HG02970 (cell line): ENCODE measurements around the gene NEK5.

Experiments used
- ATAC-seq: cut with Tn5 transposase; IDR thresholded peaks from one replicate; pipeline ENCODE4 v1.9.1; 2021; ENCODE audit warnings: mild to moderate bottlenecking, moderate library complexity, moderate number of reproducible peaks; ENCODE audit not compliant: unreplicated experiment, low FRiP score

NEK5 gene

DNA sequence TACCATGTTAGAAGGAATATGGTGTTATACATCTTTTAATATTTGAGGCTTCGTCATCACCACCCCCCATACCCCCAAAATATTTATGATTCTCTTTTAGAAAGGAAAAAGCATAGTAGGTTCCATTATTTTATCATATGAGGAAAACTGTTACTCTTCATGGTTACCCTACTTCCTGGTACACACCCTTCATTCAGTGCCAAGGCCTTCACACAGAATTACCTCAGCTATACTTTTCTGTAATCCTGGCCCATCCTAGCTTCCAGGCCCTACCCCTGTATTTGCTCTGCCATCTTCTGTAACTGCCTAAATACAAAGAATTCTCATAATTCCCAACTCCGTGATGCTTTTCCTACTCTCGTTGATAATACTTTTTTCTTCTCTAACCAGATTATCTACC is 108.7 kb downstream of the NEK5 start:
- ATAC-seq = no peak

DNA sequence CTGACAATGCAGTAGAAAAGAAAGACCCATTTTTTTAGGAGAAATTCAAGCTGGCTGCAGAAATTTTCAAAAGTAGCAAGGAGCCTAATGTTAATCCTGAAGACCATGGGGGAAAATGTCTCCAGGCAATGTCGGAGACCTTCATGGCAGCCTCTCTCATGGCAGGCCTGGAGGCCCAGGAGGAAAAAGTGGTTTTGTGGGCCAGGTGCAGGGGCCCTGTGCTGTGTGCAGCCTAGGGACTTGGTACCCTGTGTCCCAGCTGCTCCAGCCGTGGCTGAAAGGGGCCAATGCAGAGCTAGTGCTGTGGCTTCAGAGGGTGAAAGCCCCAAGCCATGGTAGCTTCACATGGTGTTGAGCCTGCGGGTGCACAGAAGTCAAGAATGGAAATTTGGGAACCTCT is 112.6 kb downstream of the NEK5 start:
- no peak for ATAC-seq

DNA sequence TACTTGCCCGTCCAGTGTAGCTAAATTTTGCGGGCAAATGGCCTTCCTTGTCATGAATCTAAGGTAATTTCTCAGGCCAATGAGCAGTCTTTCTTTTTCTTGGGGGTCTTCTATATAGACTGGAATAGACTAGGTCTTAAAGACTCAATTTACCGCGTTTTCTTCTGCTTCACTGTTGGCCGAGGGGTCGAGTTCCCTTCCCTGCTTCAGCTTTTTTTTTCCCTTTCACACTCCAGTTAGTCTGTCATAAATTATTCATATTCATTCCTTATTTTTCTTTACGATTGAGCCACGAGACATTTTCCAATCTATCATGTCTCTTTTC is 116.4 kb downstream of the NEK5 start:
- ATAC-seq = no peak

DNA sequence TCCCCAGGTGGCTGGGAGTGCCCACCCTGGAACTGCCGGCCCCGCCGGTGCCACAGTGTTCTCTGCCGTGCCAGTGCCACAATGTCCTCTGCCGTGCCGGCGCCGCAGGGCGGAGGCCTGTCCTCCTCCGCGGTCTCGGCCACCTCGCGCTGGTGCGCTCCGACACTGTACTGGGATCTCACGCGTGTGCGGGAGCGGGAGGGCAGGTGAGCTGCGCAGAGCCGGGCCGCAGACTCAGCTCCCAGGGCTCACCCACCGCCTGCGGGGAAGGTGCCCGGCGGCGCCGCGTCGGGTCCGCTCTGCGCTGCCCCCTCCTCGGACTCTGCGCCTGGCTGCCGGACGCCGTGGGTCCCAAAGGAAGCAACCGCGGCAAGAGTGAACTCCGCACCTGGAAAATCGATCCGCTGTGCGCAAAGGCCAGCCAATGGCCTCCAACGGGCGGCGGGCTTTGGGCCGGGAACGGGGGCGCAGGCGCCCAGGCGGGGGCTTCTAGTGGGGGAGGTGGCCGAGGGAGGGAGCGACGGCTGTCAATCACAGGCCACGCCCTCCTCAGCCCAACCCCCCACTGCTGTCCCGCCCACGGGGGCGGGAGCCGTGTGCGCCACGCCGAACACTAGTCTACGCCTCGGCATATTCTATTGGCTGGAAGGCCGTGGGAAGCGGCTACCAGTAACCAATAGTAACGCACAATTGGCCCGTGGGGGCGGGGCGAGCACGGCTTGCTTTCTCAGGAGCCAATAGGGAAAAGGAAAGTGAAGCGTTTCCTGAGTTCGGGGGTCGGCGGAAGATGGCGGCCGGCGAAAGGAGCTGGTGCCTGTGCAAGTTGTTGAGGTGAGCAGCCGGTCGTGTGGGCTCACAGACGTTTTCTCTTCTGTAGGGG is 117.0 kb downstream of the NEK5 start, which contains the start of gene ALG11:
ALG11 (plus strand) TSS at position 767 of the 880 bp plus-strand sequence; CDS start at position 788, 21 bp downstream.
- ATAC-seq = peak; percentile 99

DNA sequence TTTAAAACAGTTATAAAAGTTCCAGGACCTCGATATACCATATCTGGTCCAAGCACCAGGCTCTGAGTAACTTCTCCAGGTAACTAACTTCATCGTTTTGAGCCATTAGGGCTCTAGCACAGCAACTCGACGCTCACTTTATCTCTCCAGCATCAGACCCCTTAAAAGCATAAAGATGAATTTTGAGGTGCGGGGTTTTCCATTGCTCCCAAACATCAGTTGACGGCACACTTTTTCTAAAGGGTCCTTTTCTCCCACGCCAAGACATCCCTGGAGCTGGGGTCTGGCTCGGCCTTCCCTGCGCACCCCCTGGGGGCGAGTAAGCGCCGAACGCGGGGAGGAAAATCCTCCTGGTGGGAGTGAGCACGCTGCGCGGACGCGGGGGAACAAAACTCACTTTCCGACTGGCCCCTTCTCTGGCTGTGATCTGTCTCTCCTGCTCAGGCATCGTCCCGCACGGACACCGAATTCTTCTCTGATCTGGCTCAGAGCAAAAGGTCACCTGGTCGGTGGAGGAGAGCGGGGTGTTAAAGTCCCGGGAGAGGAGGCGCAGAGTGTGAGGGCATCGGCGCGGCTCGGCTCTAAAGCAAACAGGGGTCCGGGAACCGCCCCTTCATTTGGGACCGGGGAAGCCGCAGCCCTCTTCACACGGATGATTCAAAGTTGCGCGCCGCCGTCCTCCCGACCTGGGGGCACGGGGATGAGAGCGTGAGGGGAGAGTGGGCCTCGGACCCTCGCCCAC is 117.8 kb downstream of the NEK5 start, which contains the start of gene ATP7B:
ATP7B (minus strand) TSS at position 561 of the 742 bp plus-strand sequence; CDS start at position 448, 113 bp downstream.
- no peak for ATAC-seq

DNA sequence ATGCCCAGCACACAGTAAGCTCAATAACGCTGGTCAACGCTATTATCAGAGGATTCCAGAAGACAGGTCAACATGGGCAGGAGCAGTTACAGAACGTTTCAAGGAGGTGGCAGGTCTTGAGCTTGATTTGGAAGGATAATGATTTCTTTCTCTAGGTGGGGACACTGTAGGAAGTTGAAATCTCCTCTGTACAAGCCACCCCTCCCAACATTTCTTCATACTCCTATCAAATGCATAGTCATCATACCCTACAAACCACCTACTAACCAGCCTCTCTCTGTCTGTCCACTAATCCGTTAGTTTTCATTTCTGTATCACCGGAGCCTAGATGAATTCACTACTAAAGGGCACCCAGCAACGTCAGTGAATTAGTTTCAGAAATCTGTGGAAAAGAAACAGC is 118.9 kb downstream of the NEK5 start:
- no peak for ATAC-seq

DNA sequence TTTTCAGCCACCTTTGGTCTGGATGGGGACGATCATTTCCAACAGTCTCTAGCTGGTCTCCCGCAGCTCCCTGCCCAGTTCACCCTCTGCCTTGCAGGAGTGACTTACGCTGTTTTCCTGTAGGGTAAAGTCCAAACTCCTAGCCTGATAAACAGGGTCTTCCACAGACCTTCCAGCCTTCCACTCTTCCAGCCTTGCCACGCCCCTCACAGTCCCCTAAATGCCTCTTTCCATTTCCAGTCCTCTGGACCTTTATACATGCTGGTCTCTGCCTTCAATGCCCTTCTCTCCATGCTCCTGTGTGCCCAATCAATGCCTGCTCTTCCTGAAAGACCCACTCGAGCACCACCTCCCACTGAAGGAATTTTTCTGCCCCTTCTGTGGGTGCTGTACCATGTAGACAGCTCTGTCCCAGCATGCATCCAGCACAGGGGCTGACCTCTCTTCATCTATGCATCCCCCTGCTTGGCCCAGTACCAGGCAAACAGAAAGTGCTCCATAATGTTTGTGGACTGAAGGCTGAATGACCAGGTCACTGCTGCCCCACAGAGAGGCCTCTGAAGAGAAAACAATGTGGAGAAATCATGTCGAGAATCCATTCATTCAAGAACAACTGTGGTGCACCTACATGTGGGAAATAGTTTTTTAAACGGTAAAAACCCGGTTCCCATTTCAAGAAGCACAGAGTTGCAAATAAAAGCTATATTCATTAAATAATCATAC is 122.2 kb downstream of the NEK5 start:
- no peak for ATAC-seq

DNA sequence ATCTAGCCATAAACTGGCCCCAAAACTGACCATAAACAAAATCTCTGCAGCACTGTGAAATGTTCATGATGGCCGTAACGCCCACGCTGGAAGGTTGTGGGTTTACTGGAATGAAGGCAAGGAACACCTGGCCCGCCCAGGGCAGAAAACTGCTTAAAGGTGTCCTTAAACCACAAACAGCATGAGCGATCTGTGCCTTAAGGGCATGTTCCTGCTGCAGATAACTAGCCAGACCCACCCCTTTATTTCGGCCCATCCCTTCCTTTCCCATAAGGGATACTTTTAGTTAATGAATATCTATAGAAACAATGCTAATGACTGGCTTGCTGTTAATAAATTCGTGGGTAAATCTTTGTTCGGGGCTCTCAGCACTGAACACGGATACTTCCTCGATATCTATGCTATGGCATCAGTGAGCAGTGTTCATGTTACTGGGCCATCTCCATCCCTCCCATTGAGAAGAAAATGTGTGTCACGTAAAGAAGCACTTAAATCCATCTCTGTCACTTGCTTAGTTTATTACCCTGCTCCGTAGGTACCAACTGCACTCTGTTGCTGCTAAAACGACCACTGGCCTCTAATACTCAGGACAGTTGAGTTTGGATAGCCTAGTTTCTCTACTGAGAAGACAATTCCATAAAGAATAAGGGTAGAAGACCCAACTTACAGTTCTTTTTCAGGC is 122.9 kb downstream of the NEK5 start:
- ATAC-seq = no peak

DNA sequence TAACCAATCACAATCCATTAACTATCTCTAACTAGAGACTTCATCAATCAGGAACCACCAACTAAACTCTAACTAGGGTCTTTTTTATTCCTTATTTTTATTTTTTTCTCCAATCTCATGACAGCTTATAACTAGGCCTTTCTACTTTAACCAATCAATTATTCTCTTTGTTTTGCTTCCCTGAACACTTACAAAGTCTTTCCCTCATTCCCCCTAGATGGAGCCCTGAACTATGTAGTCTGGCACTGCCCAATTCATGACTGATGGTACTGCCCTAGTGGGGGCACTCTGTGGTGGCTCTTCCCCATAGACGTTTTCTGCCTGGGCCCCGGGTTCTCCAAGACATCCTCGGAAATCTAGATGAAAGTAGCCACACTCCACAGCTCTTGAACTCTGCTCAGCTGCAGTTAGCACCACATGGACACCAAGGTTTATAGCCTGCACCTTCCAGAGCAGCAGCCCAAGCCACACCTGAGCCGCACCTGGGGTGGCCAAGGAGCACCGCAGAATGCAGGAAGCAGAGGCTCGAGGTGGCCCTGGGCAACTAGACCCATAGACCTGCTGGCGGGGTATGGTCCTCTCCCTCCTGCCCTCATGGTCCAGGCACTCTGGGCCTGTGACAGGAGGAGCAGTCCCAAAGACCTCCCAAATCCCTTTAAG is 124.2 kb downstream of the NEK5 start:
- ATAC-seq = no peak

DNA sequence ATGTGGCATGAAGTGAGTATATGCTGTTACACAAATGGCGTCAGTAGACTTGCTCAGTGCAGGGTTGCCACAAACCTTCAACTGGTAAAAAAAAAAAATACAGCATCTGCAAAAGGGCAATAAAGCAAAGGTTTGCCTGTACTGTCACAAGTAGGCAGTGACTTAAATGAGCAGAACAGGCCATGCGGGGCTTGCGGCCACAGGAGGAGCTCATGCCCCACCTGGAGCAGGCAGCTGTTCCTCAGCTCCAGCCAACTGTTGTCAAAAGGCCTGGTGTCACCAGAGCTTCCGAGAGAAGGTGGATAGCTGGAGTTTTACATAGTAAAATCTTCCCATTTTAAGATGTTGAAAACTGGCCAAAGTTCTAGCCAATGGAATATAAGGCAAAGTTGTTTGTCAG is 125.3 kb downstream of the NEK5 start:
- no peak for ATAC-seq

DNA sequence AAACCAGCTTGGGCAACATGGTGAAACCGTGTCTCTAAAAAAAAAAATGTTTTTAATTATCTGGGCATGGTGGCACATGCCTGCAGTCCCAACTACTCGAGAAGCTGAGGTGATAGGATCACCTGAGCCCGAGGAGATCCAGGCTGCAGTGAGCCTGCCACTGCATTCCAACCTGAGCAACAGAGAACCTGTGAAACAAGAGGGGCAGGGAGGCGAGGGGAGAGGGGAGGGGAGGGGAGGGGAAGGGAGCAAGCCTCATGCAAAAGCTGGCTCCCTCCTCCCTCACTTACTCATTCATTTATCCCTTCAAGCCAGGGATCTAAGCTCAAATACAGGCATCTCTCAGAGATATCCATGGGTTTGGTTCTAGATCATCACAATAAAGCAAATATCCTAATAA is 126.5 kb downstream of the NEK5 start:
- no peak for ATAC-seq

DNA sequence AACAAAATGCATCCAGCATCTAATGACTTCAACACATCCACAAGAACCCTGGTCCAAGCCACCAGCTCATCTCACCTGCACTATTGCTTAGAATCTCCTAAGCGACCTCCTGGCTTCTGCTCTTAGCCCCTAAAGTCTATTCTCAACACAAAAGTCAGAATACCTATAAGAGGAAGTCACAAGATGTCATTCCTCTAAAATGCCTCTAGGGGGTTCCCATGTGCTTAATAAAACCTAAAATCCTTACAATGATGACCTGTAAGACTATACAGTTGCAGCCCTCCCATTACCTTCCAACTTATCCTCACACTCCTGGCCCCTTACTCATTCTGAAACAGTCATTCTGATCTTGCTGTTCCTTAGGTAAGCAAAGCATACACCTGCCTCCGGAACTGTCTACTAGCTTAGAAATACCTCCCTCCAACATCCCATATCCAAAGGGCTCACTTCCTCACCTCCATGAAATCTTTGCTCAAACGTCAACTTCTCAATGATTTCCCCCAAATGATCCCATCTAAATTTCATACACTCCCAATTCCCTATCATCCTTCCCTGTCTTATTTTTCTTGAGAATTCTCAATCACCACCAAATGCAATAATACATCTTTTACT is 127.6 kb downstream of the NEK5 start:
- ATAC-seq = no peak

DNA sequence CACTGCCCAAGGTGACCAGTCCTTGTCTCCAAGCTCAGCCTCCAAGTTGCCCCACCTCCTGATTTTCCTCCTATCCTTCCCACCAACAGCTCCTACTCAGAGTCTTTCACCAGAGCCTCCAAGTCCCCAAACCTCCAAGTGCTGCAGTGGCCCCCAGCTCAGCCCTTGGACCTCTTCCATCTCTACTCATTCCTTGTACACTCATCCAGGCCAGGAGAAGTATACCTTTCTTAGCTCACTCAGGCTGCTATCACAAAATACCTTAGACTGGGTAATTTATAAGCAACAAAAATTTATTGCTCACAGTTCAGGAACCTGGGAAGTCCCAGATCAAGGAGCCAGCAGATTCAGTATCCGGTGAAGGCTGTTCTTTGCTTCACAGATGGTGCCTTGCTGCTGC is 129.0 kb downstream of the NEK5 start:
- no peak for ATAC-seq

DNA sequence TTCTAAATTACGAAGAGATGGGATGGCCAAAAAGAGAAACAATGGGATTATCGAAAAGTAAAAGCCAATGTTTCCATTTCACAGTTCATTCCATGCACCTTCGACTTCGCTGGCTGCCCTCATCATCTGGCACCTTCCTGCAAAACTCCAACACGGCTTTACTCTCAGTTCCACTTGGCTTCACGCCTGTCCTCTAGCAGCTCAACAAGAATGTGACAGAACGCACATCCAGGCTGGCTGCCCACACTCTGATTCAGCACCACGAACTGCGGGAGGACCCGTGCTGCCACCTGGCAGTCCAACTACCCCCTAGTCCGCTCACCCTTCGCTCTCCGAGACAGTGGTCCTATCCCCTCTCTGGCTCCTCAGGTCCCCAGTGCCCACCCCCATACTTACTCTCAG is 129.4 kb downstream of the NEK5 start:
- no peak for ATAC-seq

DNA sequence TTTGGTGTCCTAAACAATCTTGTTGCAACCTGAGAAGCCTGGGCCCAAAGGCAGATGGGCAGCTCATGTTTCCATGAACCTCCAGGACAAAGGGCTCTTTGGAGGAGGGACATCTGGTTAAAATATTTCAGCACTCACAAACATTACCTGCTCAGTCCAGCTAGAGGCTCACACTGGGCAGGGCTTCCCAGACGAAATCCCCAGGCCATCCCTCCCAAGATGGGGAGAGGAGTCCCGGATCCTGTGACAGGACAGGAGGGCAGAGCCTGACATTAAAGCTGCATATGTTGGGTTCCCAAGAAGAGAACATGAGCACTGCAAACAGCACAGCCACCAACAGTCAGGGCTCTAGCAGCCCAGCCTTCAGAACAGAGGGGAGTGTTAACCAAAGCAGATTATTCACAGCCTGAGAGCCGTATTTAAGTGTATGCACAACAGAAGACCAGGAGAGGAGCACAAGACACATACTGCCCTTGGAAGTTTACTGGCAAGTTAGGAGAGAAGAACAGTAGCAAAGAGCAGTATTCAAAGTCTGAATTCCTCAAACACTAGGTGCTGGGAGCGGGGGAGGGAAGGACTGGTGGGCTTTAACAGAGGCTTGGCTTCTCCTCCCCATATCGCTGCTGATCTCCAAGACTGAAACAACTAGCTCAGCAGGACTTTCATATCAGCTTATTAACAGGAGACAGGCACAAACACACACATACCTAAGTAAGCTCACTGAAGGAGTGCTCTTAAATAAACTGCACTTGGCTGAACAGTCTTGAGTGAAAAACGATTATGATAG is 130.0 kb downstream of the NEK5 start:
- ATAC-seq = no peak

DNA sequence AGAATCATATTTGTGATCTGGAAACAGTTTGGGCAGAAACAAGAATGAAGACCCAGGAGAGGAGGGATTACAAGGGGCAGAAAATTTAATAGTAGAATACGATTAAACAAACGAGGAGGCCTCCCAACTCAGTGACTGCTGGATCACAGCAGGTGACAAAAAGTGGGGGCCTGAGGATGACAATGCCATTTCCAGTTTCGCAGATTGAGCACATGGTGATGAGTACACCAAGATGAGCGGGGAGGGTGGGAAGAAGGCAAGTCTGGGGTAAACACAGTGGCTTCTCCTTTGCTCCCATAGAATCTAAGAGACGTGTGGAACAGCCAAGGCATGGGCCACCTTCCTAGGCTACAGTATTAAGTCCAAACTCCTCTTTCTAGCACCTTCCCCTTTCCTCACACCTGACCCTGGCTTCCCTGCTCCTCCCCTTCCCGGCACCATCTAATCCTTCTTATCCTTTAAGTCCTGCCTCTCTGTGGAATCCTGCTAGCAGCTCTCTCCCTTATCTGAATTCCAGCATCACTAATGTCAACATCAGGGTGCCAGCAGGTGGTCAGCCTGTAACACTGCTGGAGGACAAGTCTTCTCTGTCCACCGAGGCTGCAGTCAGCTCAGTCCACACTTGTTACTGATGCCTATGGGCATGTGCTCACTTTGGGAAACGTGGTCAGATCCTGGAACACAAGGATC is 131.1 kb downstream of the NEK5 start:
- ATAC-seq = no peak

DNA sequence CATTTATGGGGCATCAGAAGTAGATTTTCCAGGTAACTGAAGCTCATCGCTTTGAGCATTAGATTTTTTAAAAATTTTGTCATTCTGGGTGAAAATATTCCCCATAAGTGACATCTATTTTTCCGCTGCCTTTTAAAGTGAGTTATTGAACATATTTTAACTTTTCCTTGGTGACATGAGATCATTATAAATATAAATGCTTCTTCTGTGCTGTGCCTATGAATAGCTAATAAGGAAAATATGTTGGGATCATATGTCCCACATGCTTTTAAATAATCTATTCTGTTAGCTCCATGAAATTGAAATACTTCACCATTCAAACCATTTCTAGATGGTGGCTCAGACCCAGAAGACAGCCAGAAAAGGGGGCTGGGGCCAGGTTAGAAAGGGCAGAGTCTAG is 131.7 kb downstream of the NEK5 start:
- ATAC-seq = no peak

DNA sequence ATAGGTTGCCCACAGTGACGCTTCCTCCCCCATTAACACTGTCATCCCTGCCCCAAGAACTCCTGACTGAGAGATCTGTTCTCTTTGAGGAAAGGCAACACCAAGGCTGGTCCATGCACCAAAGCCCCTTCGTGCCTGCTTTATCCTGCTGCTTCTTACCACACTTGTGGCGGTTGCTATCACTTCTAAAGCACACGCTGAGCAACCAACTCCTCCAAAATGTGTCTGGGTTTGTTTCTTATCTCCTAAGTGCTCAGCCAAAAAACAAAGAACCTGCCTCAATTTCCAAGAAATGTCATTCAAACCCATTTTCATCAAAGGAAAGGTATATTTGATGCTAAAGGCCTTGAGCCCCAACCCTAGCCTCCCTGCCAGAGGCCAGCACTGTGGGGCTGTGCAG is 132.2 kb downstream of the NEK5 start:
- no peak for ATAC-seq
